Lower lobe of right lung (tissue), 2 donors: ENCODE measurements around the gene PTPRK. TPM values are rescaled to one million over a fixed set of nuclear protein-coding genes. Genes with fewer than 3 reads are reported as not detected.

Experiments
- ATAC-seq, 2 donors: fragments of 200-7000 bp; cut with Tn5 transposase; one replicate each; pipeline ENCODE4 v1.9.1; 2020 to 2022; ENCODE audit warnings: mild to moderate bottlenecking in 2 of 2, moderate library complexity in 2 of 2
- DNase-seq: peaks from one replicate; pipeline ENCODE4 v3.0.0-alpha.2; 2020
- H3K27ac ChIP-seq: fragments of 200-600 bp; one replicate; pipeline ENCODE4 v1.8.0; 2022
- H3K27me3 ChIP-seq: fragments of 200-600 bp; one replicate; pipeline ENCODE4 v1.8.0; 2022; ENCODE audit warnings: low read depth
- H3K36me3 ChIP-seq: fragments of 200-600 bp; one replicate; pipeline ENCODE4 v1.8.0; 2022; ENCODE audit warnings: mild to moderate bottlenecking
- H3K4me1 ChIP-seq: fragments of 200-600 bp; one replicate; pipeline ENCODE4 v1.8.0; 2022
- H3K4me3 ChIP-seq: fragments of 200-600 bp; one replicate; pipeline ENCODE4 v1.8.0; 2022; ENCODE audit warnings: mild to moderate bottlenecking
- H3K9me3 ChIP-seq: fragments of 200-600 bp; one replicate; pipeline ENCODE4 v1.8.0; 2022
- intact Hi-C: fragments of 100-400 bp; cut with DNase I; formaldehyde crosslinking; loops from one replicate; pipeline ENCODE4 v1.11.0; 2022
- total RNA-seq: library from RNA; stranded (reverse); fragmentation: NEBNext Ultra II Directional; extraction: Animal tissue kit (Norgen Biotek cat#: 25700); gene quantifications from one replicate; pipeline ENCODE4 v1.2.1, GENCODE V29; 2021
- TF ChIP-seq, protein P1 (sequence below): fragments of 200-600 bp; IDR thresholded peaks from one replicate; pipeline ENCODE4 v1.8.0; 2022; ENCODE audit warnings: antibody characterized with exemption, mild to moderate bottlenecking
- donor health status: DM: no; HTN: yes; CAD: no; lungs with severe emphysema.

The PTPRK gene
- total RNA-seq, 1 donor from 2014 or later: 62.7 TPM

DNA sequence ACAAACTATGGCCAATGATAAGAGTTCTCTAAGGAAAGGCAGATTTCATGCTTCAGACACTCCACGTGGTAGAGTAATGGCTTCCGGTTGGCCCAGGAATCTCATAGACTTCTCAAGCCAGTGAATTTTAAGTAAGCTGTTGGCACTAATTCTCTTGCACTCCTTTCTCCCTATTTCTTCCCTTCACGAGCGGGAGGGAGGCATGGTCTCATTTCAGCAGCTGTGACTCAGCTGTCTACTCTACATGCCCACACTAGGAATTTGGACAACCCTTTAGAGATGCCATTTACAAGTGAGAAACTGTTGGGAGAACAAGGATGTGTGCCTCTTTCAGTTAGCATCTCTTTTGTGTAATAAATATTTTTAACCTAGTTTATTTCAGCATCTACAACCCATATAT is 107.7 kb downstream of the PTPRK start:
- Histone ChIP-seq H3K4me3 (no peak overlapping the region), H3K27me3 (no peaks in the 10 kb centered on the region), H3K9me3 (no peaks in the 10 kb centered on the region), H3K4me1 (no peaks in the 10 kb centered on the region), H3K36me3 (no peaks in the 10 kb centered on the region), H3K27ac (no peak overlapping the region)
- DNase-seq (no peak), ATAC-seq (no peak)
- TF ChIP-seq, protein P1, sequence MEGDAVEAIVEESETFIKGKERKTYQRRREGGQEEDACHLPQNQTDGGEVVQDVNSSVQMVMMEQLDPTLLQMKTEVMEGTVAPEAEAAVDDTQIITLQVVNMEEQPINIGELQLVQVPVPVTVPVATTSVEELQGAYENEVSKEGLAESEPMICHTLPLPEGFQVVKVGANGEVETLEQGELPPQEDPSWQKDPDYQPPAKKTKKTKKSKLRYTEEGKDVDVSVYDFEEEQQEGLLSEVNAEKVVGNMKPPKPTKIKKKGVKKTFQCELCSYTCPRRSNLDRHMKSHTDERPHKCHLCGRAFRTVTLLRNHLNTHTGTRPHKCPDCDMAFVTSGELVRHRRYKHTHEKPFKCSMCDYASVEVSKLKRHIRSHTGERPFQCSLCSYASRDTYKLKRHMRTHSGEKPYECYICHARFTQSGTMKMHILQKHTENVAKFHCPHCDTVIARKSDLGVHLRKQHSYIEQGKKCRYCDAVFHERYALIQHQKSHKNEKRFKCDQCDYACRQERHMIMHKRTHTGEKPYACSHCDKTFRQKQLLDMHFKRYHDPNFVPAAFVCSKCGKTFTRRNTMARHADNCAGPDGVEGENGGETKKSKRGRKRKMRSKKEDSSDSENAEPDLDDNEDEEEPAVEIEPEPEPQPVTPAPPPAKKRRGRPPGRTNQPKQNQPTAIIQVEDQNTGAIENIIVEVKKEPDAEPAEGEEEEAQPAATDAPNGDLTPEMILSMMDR: no peak
- intact Hi-C loops: no loop called here

- Histone ChIP-seq H3K9me3 (no peaks in the 10 kb centered on the region), H3K27ac (no peak overlapping the region), H3K4me1 (no peaks in the 10 kb centered on the region), H3K36me3 (no peaks in the 10 kb centered on the region), H3K27me3 (no peaks in the 10 kb centered on the region), H3K4me3 (no peak overlapping the region)
- intact Hi-C loops: no loop called here
- no peak for DNase-seq
- ATAC-seq: no peak
- TF ChIP-seq, protein P1: no peak
Measured at GRCh38 chr6:128410584-128410983, 109.8 kb downstream of the PTPRK start.

- intact Hi-C loops: no loop called here
- TF ChIP-seq, protein P1: no peak
Measured at GRCh38 chr6:128409003-128409402, 111.4 kb downstream of the PTPRK start.

GRCh38 chr6:128406453-128406852 is 113.9 kb downstream of the PTPRK start:
- Histone ChIP-seq H3K36me3 (no peaks in the 10 kb centered on the region), H3K27me3 (no peaks in the 10 kb centered on the region), H3K4me1 (no peaks in the 10 kb centered on the region), H3K9me3 (no peaks in the 10 kb centered on the region), H3K27ac (no peak overlapping the region), H3K4me3 (no peak overlapping the region)
- TF ChIP-seq, protein P1: no peak
- DNase-seq (no peak), ATAC-seq (no peak)
- intact Hi-C loops: no loop called here

More at GRCh38 chr6:128409003-128409402, 111.4 kb downstream of the PTPRK start:
- H3K27ac ChIP-seq: no peak overlapping the region
- ATAC-seq: no peak
- H3K9me3 ChIP-seq: no peaks in the 10 kb centered on the region
- H3K4me3 ChIP-seq: no peak overlapping the region
- H3K27me3 ChIP-seq: no peaks in the 10 kb centered on the region
- DNase-seq: no peak
- H3K36me3 ChIP-seq: no peaks in the 10 kb centered on the region
- H3K4me1 ChIP-seq: no peaks in the 10 kb centered on the region

DNA sequence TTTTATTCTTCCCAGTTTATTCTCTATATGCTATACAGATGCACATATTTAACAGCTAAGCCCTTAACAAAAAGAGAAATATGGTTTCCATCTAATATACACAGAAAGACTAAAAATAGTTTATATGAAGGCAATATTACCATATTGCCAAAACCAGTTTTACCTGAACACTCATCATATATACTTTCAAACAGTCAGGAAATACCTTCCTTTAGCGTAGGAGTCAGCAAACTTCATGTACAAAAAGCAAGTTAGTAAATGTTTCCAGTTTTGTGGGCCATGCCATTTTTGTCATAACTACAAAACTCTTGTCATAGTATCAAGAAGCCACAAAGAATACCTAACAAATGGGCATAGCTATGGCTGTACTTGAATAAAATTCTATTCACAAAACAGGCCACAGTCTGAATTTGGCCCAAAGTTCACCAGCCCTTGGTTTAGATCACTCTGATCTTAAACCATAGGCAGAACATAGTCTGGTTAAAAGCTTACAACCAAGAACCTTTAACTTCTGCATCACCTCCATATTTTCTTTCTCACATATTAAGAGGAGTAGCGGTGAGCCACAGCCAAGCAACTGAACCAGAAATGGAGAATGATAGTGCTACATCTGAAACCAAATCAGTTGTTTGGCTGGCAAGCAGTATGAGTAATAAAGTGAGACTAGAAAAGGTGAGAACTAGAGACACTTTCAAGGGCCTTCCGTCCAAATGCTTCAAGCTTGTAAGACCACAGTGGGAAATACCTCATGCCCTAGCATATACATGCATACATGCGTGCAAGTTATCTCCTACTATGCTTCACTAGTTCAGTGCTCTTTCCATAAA is 116.6 kb downstream of the PTPRK start:
- H3K4me3 ChIP-seq: no peak overlapping the region
- H3K36me3 ChIP-seq: no peaks in the 10 kb centered on the region
- H3K9me3 ChIP-seq: no peaks in the 10 kb centered on the region
- no peaks in the 10 kb centered on the region for H3K27me3 ChIP-seq
- no peak overlapping the region for H3K27ac ChIP-seq
- intact Hi-C loops: no loop called here
- no peaks in the 10 kb centered on the region for H3K4me1 ChIP-seq
- ATAC-seq: no peak
- TF ChIP-seq, protein P1: no peak
- DNase-seq: no peak
